ENCODE results near the gene HADHA.
A peak's percentile ranks its signal among the peaks of the same experiment; 100 is the strongest.

The HADHA gene

DNA sequence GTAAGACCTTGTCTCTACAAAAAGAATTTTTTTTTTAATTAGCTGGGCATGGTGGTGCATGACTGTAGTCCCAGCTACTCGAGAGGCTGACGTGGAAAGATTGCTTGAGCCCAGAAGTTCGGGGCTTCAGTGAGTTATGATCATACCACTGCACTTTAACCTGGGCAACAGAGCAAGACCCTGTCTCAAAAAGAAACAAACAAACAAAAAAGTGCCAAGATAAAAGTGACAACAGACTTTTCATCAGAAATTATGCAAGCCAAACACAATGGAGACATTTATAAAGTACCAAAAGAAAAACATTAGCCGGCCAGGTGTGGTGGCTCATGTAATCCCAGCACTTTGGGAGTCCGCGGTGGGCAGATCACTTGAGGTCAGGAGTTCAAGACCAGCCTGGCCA lies 26.7 kb downstream of the HADHA start:
- Mint-ChIP-seq H3K4me1 (no peaks in the 10 kb centered on the region), H3K9me3 (no peaks in the 10 kb centered on the region), H3K36me3 (peaks cover 17% of the 10 kb centered on the region), H3K27me3 (no peaks in the 10 kb centered on the region), H3K4me3 (no peak overlapping the region), H3K27ac (no peak overlapping the region)

DNA sequence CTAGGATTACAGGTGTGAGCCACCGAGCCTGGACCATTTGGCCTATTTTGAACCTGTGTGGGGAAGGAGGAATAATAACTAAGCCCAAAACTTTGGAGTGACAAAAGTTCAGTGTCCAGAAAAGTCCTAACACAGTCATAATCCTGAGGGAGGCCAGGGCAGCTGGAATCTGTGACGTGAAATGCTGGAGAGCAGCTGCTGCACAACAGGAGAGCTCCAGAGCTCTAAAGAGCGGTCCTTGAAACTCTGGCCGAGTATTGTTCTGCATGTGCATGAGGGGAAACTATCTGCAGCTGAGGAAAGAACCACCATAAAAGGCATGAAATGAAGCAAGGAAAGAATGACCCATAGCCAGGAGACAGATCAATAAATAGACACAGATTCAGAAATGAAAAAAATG lies 27.8 kb downstream of the HADHA start:
- Mint-ChIP-seq H3K27ac (no peak overlapping the region), H3K36me3 (peaks cover 20% of the 10 kb centered on the region), H3K9me3 (no peaks in the 10 kb centered on the region)

DNA sequence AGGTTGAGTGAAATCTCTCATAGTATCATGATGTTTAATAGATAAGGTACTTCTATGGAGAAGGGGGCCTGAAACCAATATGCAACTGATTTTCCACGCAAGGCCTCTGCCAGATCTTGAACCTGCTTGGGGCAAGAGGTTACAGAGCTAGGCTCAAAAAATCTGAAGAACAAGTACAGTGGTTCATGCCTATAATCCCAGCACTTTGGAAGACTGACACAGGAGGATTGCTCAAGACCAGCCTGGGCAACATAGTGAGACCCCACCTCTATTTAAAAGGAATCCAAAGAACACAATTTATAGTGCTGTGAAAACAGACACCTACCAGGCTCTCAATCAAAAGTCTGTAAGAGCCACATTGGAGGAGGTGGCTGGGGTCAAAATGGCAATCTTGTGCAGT lies 28.6 kb downstream of the HADHA start:
- Mint-ChIP-seq H3K27me3 (no peaks in the 10 kb centered on the region), H3K4me1 (no peaks in the 10 kb centered on the region), H3K4me3 (no peak overlapping the region), H3K36me3 (peaks cover 22% of the 10 kb centered on the region), H3K27ac (no peak overlapping the region), H3K9me3 (no peaks in the 10 kb centered on the region)

More for the DNA sequence above, 27.8 kb downstream of the HADHA start:
- Mint-ChIP-seq H3K4me3 (no peak overlapping the region), H3K27me3 (no peaks in the 10 kb centered on the region), H3K4me1 (no peaks in the 10 kb centered on the region)

DNA sequence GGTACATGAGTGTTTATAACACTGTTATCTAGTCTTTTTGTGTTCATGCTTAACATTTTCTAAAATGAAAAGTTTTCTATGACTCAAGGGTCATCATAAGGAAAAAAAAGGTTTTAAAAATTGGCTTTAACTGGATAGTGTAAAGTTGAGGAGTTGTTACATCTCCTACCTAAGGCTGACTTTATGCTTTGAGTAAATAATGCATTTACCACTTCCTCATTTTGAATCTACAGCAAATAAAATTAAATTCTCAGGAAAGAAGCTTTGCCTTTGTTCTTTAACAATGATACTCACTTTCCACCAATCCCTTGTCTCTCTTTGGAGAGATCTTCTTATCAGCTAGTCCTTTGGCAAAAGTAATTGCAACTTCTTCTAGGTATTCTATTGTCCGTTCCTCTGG lies 29.7 kb downstream of the HADHA start:
- Mint-ChIP-seq H3K27ac (no peak overlapping the region), H3K4me1 (no peaks in the 10 kb centered on the region), H3K4me3 (no peak overlapping the region), H3K27me3 (no peaks in the 10 kb centered on the region), H3K9me3 (no peaks in the 10 kb centered on the region), H3K36me3 (peaks cover 23% of the 10 kb centered on the region)

DNA sequence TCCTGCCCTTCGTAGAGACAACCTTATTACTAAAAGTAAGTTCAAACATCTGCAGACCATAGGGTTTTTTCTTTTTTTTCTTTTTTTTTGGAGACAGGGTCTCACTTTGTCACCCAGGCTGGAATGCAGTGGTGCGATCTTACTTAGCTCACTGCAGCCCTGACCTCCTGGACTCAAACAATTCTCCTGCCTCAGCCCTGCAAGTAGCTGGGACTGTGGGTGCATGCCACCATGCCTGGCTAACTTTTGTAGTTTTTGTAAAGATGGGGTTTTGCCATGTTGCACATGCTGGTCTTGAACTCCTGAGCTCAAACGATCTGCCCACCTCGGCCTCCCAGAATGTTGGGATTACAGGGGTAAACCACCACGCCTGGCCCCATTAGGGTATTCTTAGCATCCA lies 32.4 kb downstream of the HADHA start:
- Mint-ChIP-seq H3K9me3 (no peaks in the 10 kb centered on the region), H3K36me3 (peaks cover 25% of the 10 kb centered on the region), H3K27me3 (no peaks in the 10 kb centered on the region), H3K4me1 (no peaks in the 10 kb centered on the region), H3K27ac (no peak overlapping the region), H3K4me3 (no peak overlapping the region)

DNA sequence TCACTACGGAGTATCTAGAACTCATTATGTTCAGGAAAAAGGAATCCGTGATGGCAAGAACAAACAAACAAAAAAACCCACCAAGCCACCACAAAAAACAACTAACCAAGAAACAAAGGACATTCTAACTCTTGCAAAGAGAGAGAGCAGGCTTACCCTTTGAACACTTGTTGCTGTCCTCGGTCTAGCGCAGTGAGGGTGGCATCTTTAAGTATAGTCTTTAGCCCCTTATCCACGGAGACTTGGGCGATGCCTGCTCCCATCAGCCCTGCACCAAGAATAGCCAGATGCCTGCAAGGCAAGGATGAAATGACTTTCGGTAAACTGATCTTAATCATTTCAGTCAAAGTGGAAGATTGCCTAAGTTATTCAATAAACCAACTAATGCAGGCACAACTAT lies 40.5 kb downstream of the HADHA start:
- Mint-ChIP-seq H3K27ac (no peak overlapping the region), H3K27me3 (no peaks in the 10 kb centered on the region), H3K4me1 (no peaks in the 10 kb centered on the region), H3K9me3 (no peaks in the 10 kb centered on the region), H3K4me3 (no peak overlapping the region), H3K36me3 (peaks cover 16% of the 10 kb centered on the region)

DNA sequence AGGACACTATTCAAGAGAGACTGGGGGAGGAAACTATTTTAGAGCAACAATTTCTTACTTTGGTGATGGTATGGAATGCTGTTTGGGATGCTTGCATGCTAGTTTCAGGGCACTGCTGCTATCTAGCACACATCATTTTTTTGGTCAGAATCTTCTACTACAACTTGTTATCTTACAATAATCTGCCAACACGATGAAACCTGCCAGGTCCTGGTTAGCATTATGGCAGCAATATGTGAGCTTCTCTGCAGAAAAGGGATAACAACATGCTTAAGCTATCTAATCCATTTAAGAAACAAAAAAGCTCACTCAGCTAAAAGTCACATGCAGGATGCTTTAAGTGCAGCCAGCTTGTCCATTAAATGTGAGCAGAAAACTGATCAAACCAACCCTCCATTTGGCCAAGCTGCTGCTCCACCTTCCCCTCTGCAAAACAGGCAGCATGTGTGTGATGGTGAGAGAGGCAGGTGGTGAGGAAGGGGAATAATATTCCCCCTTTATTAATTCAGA lies 41.4 kb downstream of the HADHA start:
- Mint-ChIP-seq H3K27me3 (no peaks in the 10 kb centered on the region), H3K27ac (no peak overlapping the region), H3K4me3 (no peak overlapping the region), H3K4me1 (no peaks in the 10 kb centered on the region), H3K36me3 (peaks cover 14% of the 10 kb centered on the region), H3K9me3 (no peaks in the 10 kb centered on the region)

DNA sequence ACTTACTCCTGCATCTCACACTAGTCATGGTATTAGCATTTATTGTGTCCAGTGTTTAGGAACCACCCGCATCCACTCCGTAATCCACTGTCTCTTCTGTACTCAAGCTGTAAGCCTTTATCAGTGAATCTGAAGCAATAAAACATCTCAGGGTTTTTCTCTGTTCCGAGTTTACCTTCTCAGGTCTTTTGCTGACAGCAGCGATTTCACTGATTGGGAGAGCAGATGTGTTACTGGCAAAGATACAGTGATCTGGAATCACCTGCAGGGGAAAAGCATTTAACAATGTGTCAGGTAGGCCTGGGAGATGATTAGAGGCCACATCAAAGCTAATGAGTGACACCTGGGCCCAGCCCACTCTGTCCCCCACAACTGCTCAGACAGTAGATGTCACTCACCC lies 46.9 kb downstream of the HADHA start:
- Mint-ChIP-seq H3K27ac (no peak overlapping the region), H3K27me3 (no peaks in the 10 kb centered on the region), H3K4me1 (no peaks in the 10 kb centered on the region), H3K9me3 (no peaks in the 10 kb centered on the region), H3K36me3 (peaks cover 11% of the 10 kb centered on the region), H3K4me3 (no peak overlapping the region)

DNA sequence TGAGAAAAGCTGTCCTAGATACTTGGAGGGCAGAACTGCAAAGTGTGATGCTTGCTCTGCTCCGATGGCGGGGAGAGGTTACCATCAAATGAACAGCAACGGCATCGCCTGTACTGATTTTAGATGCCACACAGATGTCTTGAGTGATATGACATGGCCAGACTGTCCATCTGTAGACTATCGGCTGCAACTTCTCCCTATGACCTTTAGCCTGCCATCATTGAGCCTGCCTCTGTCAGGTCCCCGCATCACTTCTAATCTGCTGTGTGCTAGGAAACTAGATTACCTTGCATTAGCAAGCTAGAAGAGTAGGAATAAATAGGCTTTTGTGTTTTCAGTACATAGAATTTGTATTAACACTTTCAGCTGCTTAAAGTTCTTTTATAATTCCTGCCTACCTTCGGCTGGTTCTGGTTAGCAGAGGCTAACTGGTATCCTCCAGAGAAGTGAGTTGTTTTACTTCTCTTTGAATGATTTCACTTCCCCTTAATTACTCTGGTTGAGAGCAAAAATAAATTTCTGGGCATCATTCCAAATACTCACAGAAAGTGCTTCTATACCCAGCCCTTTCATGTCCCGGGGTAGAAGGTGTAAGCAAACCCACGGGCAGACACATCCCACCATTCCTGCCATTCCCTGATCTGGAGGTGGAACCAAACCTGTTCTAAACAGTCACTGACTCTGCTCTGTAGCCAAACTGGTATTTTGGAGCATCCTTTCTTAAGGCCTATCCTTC lies 47.6 kb downstream of the HADHA start:
- H3K36me3 Mint-ChIP-seq, result peaks cover 7% of the 10 kb centered on the region
- H3K4me1 Mint-ChIP-seq, result no peaks in the 10 kb centered on the region
- no peaks in the 10 kb centered on the region for H3K9me3 Mint-ChIP-seq
- no peak overlapping the region for H3K4me3 Mint-ChIP-seq
- peak overlapping the region; percentile 30 for H3K27ac Mint-ChIP-seq
- no peaks in the 10 kb centered on the region for H3K27me3 Mint-ChIP-seq

DNA sequence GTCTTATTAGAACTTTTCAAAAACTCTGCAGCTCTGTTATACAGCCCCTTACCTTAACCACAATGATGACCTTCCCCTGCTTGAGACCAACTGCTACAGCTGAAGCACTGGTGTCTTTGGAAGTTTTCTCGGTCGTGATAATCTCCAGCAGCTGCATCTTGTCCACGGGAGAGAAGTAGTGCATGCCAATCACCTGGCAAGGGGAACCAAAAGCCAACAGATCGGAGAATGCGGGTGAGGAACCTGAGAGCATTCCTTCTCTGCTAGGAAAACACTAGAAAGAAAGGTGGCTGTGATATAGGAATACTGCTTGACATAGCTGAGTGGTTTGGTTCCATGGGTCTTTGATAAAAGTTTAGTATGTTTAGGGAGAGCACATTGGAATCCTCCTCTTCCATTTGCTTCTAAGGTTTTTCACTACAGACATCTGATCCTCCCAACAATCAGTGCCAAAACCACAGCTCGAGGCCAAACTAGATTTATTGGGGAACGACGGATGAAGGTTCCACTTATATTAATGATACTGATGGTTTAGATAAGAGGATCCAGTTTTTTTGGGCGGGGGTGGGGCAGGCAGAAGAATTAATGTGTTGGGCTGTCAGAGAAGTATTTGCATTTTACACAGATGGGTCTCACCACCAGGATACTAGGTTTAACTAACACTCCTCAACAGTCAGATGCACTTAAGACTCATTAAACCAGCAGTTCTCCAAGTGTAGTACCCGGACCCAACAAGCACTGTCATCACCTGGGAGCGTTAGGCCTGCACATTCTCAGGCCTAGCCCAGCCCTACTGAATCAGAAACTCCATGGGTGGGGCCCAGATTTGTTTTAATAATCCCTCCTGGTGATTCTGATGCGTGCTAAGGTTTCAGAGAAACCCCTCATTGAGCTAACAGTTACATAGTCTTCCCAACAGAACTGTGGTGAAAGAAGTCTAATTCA lies 49.1 kb downstream of the HADHA start:
- no peak overlapping the region for H3K4me3 Mint-ChIP-seq
- H3K4me1 Mint-ChIP-seq, result no peaks in the 10 kb centered on the region
- no peaks in the 10 kb centered on the region for H3K27me3 Mint-ChIP-seq
- peaks cover 7% of the 10 kb centered on the region for H3K36me3 Mint-ChIP-seq
- H3K27ac Mint-ChIP-seq, result peak overlapping the region; percentile 30
- H3K9me3 Mint-ChIP-seq, result no peaks in the 10 kb centered on the region

DNA sequence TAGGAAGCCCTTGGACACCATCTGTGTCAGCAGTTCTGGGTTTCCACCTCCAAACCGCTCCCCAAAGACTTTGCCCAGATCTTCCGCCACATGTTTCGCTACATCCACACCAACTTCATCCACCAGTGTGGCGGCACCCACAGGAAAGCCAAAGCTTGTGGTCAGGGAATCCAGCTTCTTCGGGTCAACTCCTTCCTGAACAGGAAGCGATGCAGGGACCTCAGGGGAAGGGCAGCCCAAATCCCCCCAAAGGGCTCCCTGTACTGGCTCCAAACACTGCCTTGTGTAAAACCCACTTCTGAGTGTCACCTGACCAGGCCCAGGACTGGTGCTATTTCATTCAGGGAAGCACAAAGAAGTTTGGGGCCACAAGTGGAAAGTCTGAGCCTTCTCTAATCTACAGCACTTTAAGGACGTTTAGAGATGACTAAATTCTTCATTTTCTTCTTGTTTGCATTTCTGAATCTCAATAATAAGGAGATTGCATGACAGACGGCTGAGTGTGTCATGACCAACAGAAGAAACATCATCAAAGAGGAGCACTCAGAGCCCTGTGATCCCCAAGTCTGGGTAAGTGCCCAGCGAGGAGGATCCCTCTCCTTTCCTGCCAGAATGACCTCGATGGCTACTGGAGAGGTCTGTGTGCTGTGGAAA lies 50.7 kb downstream of the HADHA start:
- Mint-ChIP-seq H3K9me3 (no peaks in the 10 kb centered on the region), H3K27me3 (no peaks in the 10 kb centered on the region), H3K36me3 (peaks cover 5% of the 10 kb centered on the region), H3K4me1 (no peaks in the 10 kb centered on the region), H3K4me3 (no peak overlapping the region), H3K27ac (peak overlapping the region; percentile 12)

DNA sequence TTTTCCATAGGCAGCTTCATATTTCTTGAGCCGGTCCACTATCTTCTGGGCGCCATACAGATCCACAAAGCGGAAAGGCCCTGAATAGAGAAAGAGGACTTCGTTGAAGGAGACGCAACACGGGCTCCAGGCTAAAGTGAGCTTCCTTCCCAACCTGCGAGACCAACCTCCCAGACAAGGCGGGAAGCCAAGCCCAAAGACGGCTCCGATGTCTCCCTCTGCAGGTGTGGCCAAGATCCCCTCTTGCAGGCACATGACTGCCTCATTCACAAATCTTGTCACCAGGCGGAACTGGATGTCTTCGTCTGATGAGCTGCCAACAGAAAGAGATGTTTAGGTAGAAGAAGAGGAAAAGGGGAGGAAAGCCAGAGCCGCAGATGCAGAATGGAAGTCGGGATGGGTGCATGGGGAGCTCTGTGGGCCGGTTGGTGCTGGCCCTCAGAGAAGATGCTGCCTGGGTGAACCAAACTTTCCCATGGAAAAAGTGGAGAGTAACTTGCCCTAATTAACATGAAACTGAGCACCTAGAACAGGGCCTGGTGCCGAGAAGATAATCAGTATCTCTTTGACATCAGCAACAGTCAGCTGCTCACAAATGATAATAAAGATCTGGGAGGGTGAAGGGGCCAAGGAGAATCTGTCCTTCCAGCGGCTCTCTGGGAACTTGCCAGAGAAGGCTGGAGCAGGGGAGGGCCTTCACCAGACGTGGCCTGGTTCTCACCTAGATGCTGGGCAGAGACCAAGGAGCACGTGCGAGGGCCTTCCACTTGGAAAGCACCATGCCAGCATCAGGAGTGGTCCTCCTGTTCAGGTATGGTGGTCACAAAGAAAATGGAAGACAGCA lies 52.9 kb downstream of the HADHA start:
- Mint-ChIP-seq H3K4me3 (no peak overlapping the region), H3K9me3 (no peaks in the 10 kb centered on the region), H3K27me3 (no peaks in the 10 kb centered on the region), H3K27ac (no peak overlapping the region), H3K36me3 (peaks cover 1% of the 10 kb centered on the region), H3K4me1 (peaks cover under 1% of the 10 kb centered on the region)

DNA sequence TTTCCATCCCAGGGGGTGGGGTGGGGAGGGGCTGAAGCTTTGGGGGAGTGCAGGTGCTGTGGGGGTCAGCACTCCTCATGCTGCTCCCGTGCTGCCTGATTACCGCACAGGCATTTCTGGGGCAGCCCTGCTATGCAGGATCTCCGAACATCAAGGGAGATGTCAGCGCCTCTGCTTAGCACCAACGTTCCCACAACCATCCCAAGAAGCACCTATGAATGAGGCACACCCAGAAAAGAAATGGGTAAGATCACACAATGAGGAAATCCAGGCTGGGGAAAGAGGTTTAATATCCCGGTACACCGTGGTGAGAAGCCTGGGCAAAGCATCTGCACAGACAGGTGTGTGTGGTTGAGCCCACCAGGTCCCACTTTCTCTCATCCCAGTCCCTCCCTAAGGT lies 54.1 kb downstream of the HADHA start:
- no peak overlapping the region for H3K4me3 Mint-ChIP-seq
- H3K27me3 Mint-ChIP-seq, result no peaks in the 10 kb centered on the region
- H3K9me3 Mint-ChIP-seq, result no peaks in the 10 kb centered on the region
- H3K4me1 Mint-ChIP-seq, result peaks cover 12% of the 10 kb centered on the region
- no peak overlapping the region for H3K27ac Mint-ChIP-seq
- H3K36me3 Mint-ChIP-seq, result peaks cover 1% of the 10 kb centered on the region

DNA sequence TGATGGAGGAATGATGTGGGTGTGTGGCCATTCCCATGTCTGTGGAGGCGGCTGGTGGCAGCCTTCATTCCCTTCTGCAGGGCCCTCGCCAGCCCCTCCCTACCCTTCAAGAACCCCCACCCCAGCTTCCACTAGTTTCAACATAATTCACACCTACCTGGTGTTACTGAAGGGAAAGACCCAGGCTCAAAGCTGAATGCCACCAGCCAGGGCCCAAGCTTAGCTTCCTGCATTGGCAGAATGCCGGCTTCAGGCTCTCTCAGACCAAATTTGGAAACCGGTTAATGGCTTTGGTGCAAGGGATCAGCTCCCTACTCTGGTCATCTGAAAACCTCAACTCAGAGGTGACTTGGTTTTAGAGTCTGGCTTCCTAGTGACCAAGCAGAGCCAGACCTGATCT lies 54.7 kb downstream of the HADHA start:
- Mint-ChIP-seq H3K27me3 (no peaks in the 10 kb centered on the region), H3K4me1 (peaks cover 14% of the 10 kb centered on the region), H3K27ac (no peak overlapping the region), H3K4me3 (no peak overlapping the region), H3K36me3 (peaks cover 1% of the 10 kb centered on the region), H3K9me3 (no peaks in the 10 kb centered on the region)

DNA sequence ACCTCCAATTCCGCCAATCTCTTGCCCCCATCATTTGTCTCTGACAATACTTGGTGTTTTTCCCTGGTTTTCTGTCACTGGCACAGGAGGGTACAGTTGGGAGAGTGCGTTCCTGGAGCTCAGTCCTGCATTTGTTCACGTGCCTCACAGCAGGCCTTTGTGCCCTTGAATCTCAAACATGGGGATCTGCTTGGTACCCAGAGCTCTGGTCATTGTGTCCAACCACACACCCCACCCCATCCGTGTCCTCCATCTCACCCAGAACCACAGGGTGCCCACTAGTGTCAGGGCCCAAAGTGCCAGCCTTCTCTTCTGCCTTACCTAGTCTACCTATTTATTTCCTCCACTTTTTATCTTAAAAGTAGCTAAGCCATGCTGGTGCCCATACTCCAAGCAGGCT lies 55.3 kb downstream of the HADHA start:
- peak overlapping the region; percentile 23 for H3K27ac Mint-ChIP-seq
- no peaks in the 10 kb centered on the region for H3K27me3 Mint-ChIP-seq
- H3K4me1 Mint-ChIP-seq, result peaks cover 14% of the 10 kb centered on the region
- peaks cover 1% of the 10 kb centered on the region for H3K36me3 Mint-ChIP-seq
- no peak overlapping the region for H3K4me3 Mint-ChIP-seq
- H3K9me3 Mint-ChIP-seq, result no peaks in the 10 kb centered on the region

All from activated naive CD4-positive, alpha-beta T cell treated with anti-CD3 and anti-CD28 coated beads, Interleukin-2, amount 50 U/mL, for 24 hours (primary cell).